GM18909 (cell line): ENCODE results near the gene SLC39A1.

Experiments used
- ATAC-seq: cut with Tn5 transposase; IDR thresholded peaks from one replicate; pipeline ENCODE4 v1.9.1; 2021; ENCODE audit warnings: mild to moderate bottlenecking; ENCODE audit not compliant: unreplicated experiment, poor library complexity

The SLC39A1 gene

GRCh38 chr1:153977250-153978240 is 14.2 kb upstream of the SLC39A1 start, which contains the start of gene JTB:
Gene JTB, minus strand, starts transcription at chr1:153977674. Its CDS starts 422 bp downstream, at chr1:153977252.
- ATAC-seq, result peak; percentile 82

DNA sequence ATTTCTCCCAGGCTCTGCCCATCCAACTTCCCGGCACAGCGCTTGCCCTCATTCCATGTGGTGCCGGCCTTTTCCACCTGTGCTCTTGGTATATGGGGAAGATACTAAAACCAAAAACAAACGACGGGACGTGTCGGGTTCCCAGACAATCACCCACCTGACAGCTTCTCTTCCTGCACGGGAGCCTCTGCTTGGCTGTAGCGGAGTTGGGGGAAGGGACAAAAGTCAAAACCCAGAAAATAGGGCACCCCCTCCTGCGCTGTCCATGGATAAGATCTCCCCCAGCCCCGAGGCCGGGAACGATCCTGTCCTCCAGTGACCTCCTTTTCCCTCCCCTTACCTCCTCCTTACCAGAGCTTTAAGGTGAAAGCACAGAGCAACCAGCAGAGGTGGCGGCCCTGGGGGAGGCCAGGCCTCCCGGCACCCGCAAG is 13.5 kb upstream of the SLC39A1 start:
- no peak for ATAC-seq

GRCh38 chr1:153973525-153973924 is 10.2 kb upstream of the SLC39A1 start:
- ATAC-seq, result no peak

DNA sequence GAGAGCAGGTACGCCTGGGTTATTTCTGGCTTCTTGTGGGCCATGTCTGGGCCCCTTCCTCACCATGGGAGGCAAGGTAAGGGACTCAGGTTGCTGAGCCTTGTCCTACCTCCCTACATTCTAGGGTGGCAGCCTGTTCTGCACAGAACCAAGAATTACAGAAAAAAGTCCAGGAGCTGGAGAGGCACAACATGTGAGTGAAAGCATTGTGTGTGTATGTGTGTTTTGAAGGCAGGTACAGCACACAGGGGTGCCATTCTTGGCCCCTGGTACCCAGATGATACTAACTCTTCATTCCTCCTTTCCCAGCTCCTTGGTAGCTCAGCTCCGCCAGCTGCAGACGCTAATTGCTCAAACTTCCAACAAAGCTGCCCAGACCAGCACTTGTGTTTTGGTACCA is 9.7 kb upstream of the SLC39A1 start:
- ATAC-seq, result no peak

- no peak for ATAC-seq
These were observed 7.0 kb upstream of the SLC39A1 start for GRCh38 chr1:153970346-153970745.

DNA sequence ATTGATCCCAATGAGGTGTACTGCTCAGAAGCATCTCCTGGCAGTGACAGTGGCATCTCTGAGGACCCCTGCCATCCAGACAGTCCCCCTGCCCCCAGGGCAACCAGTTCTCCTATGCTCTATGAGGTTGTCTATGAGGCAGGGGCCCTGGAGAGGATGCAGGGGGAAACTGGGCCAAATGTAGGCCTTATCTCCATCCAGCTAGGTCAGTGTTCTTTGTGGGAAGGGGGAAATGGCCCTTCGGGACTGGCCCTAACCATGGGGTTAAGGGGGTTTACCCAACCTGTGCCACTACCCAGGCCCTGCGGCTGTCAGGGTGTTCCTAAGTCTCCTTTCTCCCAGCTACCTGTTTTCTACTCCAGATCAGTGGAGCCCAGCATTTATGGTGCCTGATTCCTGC is 5.6 kb upstream of the SLC39A1 start:
- ATAC-seq, result no peak

- no peak for ATAC-seq
These were observed 5.1 kb upstream of the SLC39A1 start for GRCh38 chr1:153968408-153968807.

- ATAC-seq, result no peak
These were observed 4.6 kb upstream of the SLC39A1 start for GRCh38 chr1:153968000-153968363.

GRCh38 chr1:153967107-153967999 is 4.0 kb upstream of the SLC39A1 start, which contains the start of gene CREB3L4:
Gene CREB3L4, plus strand, starts transcription at chr1:153967902. Its CDS starts 624 bp downstream, at chr1:153968526.
- ATAC-seq, result peak; percentile 73

DNA sequence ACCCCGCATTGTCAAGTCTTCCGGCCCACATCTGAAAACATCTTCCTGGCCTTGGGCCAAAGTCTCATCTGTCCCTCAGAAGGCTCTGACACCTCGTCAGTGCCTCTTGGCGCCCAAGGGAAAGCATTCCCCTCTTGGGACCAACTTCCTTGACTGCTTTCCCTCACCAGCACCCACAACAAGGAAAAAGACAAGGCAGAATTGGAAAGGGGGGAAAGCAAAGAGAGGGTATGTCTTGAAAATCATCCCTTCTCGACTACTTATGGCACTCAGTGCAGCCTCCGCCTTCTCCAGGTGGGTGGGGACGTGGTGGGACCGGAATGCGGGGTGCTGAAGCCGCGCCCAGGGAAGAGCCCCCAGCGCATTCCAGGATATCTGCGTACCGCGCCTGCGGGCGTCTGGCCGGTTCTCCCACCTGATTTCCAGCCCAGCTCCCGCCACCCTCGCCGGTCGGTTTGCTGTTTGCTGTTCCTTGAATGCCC is 554 bp upstream of the SLC39A1 start:
- no peak for ATAC-seq

GRCh38 chr1:153962088-153963029 is 978 bp downstream of the SLC39A1 start:
- ATAC-seq, result no peak

- no peak for ATAC-seq
These were observed 1.9 kb downstream of the SLC39A1 start for GRCh38 chr1:153961421-153961820.

DNA sequence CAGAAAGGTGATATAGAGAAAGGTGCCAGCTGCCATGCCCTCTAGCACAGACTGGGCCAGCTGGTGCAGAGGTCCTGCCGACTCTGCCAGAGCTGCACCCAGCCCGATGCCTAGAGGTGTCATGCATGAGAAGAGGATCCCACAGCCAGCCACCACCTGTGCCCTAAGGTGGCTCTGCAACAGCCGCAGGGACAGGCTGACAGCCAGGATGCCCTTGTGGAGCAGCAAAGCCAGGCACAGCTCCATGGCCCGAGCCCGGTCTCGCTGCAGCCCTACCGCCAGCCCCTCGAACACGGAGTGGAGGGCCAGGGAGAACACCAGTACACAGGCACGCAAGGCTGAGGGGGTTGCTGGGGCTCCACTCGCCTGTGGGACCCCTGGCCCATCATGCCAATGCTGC is 3.1 kb downstream of the SLC39A1 start:
- no peak for ATAC-seq

DNA sequence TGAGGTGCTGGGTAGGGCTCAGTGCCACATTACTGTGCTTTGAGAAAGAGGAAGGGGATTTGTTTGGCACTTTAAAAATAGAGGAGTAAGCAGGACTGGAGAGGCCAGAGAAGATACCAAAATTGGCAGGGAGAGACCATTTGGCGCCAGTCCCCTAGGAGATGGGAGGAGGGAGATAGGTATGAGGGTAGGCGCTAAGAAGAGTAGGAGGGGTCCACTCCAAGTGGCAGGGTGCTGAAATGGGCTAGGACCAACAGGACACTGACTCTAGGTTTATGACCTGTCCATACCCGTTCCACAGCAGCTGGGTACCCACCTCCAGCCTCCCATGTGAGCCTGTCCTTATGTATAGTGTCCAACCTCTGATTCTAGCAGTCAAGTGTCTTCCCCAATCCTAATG is 3.9 kb downstream of the SLC39A1 start:
- ATAC-seq, result no peak

GRCh38 chr1:153958961-153959260 is 4.4 kb downstream of the SLC39A1 start:
- no peak for ATAC-seq

GRCh38 chr1:153958111-153958960 is 5.0 kb downstream of the SLC39A1 start, which contains the start of gene CRTC2:
Gene CRTC2, minus strand, starts transcription at chr1:153958612. Its CDS starts 115 bp downstream, at chr1:153958497.
- ATAC-seq, result peak; percentile 77

DNA sequence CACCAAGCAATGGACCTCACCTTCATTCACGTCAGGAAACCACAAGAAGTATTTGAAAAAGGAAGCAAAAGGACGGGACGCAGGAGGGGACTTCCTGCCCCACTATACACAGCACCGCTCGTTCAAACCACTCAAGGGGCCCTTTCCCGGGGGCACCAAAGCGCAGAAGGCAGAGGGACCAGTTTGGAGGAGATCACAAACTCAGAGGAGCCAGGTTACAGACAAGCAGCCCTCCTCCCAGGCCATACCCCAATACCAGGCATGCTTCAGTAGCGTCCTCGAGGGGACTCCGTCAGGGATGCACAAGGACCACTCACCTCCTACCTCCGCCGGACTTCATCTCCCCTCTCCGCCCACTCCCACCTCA is 5.6 kb downstream of the SLC39A1 start:
- peak; percentile 24 for ATAC-seq

DNA sequence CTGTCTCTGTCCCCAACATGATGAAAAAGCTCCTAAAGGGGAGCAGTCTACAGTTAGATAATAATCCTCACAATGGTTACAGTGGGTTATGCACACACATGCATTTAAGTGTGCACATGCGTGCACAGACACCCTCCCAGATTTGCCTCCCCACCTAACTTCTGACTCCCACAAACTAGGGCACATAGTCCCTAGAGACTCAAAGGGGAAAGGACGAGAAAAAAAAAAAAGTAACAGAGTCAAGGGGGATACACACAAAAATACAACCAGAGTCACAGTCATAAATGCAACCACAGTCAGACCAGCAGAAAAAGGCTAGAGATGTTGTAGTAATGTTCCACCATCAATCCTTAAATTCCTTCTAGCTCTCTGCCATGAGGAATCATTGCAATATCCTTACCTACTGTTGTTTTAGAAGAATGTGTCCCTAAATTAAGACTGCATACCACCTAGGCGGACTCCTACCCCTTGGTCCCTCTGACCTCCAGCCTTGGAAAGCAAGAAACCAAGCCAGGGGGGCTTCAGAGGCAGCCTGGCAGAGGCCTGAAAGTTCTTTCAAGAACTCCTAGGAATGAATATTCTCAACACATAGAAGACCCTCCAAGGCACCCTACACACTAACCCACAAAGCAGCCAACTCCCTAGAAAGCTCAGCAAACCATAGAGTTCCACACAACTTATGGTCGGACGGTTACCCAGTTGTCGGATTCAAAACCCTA is 6.2 kb downstream of the SLC39A1 start:
- ATAC-seq, result no peak
